Fibroblast of peridontal ligament (primary cell): Measurements from ENCODE around the gene COQ8B.
"Not testable (repeated sequence)": the region's sequence is repeated elsewhere in the genome, so short reads cannot be mapped to it uniquely, and the experiment has no call there.

Source experiments
- DNase-seq: peaks from one replicate; pipeline ENCODE4 v3.0.0-alpha.2; 2010; ENCODE audit errors: extremely low read depth

The COQ8B gene

GRCh38 chr19:40716482-40717324 lies at the start of gene COQ8B, which contains the start of gene ITPKC:
Gene COQ8B, minus strand, starts transcription at chr19:40716886. Its CDS starts 2,254 bp downstream, at chr19:40714632.
Gene ITPKC, plus strand, starts transcription at chr19:40717112. Its CDS starts 24 bp downstream, at chr19:40717136.
- DNase-seq, result peak; percentile 96

DNA sequence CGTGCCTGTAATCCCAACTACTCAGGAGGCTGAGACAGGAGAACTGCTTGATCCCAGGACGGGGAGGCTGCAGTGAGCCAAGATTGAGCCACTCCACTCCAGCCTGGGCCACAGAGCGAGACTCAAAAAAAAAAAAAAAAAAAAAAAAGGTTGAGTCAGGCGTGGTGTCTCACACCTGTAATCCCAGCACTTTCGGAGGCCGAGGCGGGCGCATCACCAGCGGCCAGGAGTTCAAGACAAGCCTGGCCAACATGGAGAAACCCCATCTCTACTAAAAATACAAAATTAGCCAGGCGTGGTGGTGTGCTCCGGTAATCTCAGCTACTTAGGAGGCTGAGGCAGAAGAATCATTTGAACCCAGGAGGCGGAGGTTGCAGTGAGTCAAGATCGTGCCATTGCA lies 49.7 kb upstream of the COQ8B start:
- DNase-seq, result not testable (repeated sequence)

DNA sequence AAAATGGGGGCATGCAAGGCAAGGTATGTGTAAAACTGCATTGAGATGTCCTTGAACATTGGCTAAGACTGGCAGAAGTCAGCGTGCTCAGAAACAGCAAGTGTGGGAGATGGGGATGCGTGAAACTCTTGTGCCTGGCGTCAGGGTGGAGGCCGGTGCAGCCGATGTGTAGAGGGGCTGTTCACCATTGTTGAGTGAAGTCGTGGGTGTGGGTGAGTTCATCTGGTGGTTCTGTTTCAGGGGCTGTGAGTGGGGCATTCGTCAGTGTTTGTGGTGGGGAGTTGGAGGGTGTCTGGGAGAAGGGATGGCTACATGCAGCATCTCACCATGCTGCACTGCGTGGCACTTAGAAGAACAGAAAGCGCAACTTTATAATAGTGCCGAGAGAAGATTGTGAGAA lies 47.3 kb upstream of the COQ8B start:
- no peak for DNase-seq

GRCh38 chr19:40763526-40763925 lies 46.8 kb upstream of the COQ8B start:
- no peak for DNase-seq

DNA sequence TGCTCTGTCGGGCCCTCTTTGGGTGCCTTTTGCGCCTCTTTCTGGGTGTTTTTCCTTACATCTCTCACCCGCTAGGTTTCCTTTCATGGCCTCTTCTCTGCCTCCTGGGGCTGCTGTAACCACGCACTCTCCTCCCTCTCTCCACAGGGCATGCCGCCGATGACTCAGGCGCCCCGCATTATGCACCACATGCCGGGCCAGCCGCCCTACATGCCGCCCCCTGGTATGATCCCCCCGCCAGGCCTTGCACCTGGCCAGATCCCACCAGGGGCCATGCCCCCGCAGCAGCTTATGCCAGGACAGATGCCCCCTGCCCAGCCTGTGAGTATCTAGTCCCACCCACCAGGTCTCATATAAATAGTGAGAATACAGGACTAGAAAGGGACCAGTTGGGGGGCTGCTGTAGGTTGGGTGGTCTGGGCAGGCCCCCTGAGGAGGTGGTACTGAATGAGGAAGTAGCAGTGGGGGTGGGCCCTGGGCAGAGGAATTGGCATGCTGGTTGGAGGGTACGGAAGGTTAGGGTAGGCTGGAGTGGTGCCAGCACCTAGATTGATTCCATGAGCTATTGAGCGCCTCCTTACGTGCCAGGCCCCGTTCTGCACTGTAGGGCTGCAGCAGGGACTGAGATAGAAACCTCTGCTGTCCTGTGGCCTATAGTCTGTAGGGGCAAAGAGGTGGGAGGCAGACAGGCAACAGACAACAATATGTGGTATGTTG lies 46.2 kb upstream of the COQ8B start:
- no peak for DNase-seq

GRCh38 chr19:40759352-40759751 lies 42.7 kb upstream of the COQ8B start:
- DNase-seq, result no peak

DNA sequence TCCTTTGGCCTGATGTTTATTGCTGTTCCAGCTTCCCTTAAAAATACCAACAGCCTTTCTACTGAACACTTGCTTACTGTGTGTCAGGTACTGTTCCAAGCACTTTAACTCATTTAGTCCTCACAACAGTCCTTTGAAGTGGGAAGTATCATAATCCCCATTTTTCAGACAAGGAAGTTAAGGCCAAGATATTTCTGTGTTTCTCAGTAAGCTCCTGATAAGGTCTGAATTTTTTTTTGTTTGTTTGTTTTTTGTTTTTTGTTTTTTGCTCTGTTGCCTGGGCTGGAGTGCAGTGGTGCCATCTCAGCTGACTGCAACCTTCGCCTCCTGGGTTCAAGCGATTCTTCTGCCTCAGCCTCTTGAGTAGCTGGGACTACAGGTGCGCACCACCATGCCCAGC lies 41.8 kb upstream of the COQ8B start:
- no peak for DNase-seq

DNA sequence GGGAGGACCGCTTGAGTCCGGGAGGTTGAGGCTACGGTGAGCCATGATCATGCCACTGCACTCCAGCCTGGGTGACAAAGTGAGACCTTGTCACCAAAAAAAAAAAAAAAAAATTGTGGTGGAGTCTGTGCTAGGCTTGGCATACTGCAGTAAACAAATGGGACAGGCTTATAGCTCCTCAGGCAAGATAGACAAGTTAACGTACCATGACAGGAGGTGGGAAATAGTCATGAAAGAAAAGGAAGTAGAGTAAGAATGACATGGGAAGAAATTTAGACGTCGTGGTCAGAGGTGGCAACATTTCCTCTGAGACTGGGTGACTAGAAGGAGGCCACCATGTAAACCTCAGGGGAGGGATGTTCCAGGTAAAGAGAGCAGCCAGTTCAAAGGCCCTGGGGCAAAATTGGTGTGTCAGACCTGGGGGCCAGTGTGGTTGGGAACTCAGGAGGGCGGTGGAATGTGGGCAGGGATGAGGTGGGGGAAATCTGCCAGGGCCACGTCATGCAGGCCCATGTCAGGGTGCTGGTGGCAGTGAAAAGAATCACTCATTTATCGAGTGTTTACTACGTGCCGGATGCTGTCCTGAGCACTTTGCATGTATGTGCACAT lies 39.9 kb upstream of the COQ8B start:
- no peak for DNase-seq

DNA sequence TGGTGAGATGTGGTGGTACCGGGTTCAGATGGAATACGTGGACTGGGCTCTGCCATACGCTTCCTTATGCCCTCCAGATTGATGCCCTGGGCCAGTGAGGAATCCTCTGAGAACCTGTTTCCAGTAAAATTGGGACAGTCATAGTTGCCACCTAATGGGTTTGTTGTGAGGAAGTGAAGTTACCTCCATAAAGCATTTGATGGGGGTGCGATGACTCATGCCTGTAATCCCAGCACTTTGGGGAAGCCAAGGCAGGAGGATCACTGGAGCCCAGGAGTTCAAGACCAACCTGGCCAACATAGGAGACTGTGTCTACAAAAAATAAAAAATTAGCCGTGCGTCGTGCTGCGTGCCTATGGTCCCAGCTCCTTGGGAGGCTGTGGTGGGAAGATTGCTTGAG lies 39.1 kb upstream of the COQ8B start:
- no peak for DNase-seq

DNA sequence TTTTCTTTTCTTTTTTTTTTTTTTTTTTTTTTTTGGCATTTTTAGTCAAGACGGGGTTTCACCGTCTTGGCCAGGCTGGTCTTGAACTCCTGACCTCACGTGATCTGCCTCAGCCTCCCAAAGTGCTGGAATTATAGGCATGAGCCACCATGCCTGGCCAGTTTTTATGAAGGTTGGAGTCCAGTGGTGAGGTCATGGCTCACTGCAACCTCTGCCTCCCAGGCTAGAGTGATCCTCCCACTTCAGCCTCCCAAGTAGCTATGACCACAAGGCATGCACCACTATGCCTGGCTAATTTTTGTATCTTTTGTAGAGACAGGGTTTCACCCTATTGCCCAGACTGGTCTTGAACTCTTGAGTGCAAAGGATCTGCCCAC lies 38.5 kb upstream of the COQ8B start:
- no peak for DNase-seq

DNA sequence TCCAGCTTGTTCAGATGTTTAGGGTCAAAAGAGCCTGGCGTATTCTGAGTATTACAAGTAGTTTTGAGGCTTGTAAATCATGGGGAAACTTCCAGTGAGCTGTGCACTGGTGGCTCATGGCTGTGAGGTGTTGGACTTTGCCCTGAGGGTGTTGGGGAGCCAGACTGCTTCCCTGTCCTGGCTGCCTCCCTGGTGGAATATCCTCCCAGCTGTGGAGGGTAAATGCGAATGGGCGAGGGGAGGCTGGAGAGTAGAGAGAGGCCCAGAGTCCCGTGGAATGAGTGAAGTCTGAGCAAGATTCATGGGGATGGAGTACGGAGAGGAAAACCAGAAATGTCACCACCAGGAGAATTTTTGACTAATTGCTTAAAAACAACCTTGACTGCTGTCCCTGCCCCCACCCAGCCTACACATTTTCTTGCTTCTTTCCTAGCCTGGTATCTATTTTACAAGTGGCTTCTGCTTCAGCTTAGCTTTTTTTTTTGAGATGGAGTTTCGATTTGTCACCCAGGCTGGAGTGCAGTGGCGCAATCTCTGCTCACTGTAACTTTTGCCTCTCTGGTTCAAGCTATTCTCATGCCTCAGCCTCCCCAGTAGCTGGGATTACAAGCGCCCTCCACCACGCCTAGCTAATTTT lies 38.0 kb upstream of the COQ8B start:
- no peak for DNase-seq

DNA sequence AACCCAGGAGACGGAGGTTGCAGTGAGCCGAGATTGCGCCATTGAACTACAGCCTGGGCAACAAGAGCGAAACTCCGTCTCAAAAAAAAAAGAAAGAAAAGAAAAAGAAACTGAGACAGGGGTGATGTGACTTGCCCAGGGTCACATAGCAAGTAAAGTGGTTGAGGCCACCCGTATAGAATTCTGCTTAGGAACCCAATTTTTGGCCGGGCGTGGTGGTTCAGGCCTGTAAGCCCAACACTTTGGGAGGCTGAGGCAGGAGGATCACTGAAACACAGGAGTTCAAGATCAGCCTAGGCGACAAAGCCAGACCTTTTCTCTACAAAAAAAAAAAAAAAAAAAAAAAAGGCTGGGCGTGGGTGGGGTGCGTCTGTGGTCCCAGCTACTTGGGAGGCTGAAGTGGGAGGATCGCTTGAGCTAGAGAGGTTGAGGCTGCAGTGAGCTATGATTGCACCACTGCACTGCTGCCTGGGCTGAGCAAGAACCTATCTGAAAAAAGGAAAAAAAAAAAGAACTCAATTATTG lies 35.6 kb upstream of the COQ8B start:
- DNase-seq, result no peak

GRCh38 chr19:40750874-40751537 lies 34.3 kb upstream of the COQ8B start, which contains the start of gene SNRPA:
Gene SNRPA, plus strand, starts transcription at chr19:40751203. Its CDS starts 206 bp downstream, at chr19:40751409.
- DNase-seq, result peak; percentile 98

- DNase-seq, result peak; percentile 100
Measured at GRCh38 chr19:40750058-40750873, 33.6 kb upstream of the COQ8B start, which contains the start of gene ACTMAP. Gene ACTMAP, minus strand, starts transcription at chr19:40750477. Its CDS starts 674 bp downstream, at chr19:40749803.

DNA sequence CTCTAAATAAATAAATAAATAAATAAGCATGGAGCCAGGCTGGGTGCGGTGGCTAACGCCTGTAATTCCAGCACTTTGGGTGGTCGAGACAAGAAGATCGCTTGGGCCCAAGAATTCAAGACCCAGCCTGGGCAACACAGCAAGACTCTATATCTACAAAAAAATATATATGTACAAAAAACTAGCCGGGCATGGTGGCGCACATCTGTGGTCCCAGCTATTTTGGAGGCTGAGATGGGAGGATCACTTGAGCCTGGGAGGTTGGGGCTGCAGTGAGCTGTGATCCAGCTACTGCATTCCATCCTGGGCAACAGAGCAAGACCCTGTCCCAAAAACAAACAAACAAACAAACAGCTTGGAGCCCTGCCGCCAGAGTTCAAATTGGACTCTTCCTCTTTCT lies 30.9 kb upstream of the COQ8B start:
- no peak for DNase-seq

DNA sequence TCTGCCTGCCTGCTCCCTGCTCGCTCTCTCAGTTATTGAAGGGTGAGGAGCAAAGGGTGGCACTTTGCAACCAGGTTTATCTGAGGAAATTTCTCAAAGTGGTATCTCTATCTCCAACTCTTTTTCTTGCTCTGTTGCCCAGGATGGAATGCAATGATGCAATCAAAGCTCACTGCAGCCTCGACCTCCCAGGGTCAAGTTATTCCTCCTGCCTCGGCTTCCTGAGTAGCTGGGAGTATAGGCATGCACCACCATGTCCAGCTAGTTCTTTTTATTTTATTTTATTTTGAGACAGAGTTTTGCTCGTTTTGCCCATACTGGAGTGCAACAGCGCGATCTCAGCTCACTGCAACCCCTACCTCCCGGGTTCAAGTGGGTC lies 28.7 kb upstream of the COQ8B start:
- peak; percentile 64 for DNase-seq

- no peak for DNase-seq
Measured at GRCh38 chr19:40744554-40745401, 28.1 kb upstream of the COQ8B start.

DNA sequence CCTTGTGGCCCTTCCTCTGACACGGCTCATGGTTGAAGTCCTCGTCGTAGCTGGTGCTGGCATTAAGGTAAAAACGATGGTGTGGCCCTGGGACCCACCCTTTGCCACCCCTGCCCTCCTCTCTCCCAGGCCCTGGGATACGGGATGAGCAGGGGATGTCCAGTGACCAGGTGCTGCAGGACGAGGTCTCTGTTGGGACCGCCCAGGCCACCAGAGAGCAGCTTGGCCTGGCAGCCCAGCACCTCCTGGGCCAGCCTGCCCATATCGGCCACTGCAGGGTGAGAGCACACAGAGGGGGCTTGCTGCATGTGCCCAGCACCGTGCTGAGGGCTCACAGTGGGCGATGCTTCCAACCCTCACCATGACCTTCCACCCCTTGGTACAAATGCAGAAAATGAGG lies 27.2 kb upstream of the COQ8B start:
- no peak for DNase-seq

- no peak for DNase-seq
Measured at GRCh38 chr19:40742886-40743285, 26.2 kb upstream of the COQ8B start.
